Smooth muscle cell (in vitro differentiated cells): ENCODE results near the gene ITFG1. TPM values are rescaled to one million over a fixed set of nuclear protein-coding genes. Genes with fewer than 3 reads are reported as not detected.

Experiments used
- DNase-seq: peaks from one replicate; lab custom pipeline; 2025; ENCODE audit not compliant: unreplicated experiment; lab: John Stamatoyannopoulos, UW
- H2AFZ ChIP-seq: fragments of 200-600 bp; sonication (generic); 2 replicates; pipeline ENCODE4 v1.6.0; 2016; ENCODE audit warnings: antibody characterized with exemption, low read depth, mild to moderate bottlenecking
- H3F3A ChIP-seq: fragments of 200-600 bp; sonication (generic); 2 replicates; pipeline ENCODE4 v1.6.0; 2017; ENCODE audit warnings: antibody characterized with exemption, low read depth
- H3K27ac ChIP-seq: fragments of 200-600 bp; sonication (generic); 2 replicates; pipeline ENCODE4 v1.5.1; 2016; ENCODE audit warnings: low read depth, mild to moderate bottlenecking
- H3K27me3 ChIP-seq: fragments of 200-600 bp; sonication (generic); 2 replicates; pipeline ENCODE4 v1.6.1; 2016; ENCODE audit warnings: low read depth, mild to moderate bottlenecking
- H3K36me3 ChIP-seq: fragments of 200-600 bp; sonication (generic); 2 replicates; pipeline ENCODE4 v1.5.1; 2016; ENCODE audit warnings: low read depth
- H3K4me1 ChIP-seq: fragments of 200-600 bp; sonication (generic); 2 replicates; pipeline ENCODE4 v1.5.1; 2016; ENCODE audit warnings: low read depth
- H3K4me2 ChIP-seq: fragments of 200-600 bp; sonication (generic); 2 replicates; pipeline ENCODE4 v1.6.0; 2016; ENCODE audit warnings: mild to moderate bottlenecking
- H3K4me3 ChIP-seq: fragments of 200-600 bp; sonication (generic); 2 replicates; pipeline ENCODE4 v1.5.1; 2016; ENCODE audit warnings: mild to moderate bottlenecking
- H3K79me2 ChIP-seq: fragments of 200-600 bp; sonication (generic); 2 replicates; pipeline ENCODE4 v1.6.0; 2016; ENCODE audit warnings: low read depth, mild to moderate bottlenecking
- H3K9ac ChIP-seq: fragments of 200-600 bp; sonication (generic); 2 replicates; pipeline ENCODE4 v1.6.0; 2016; ENCODE audit warnings: low read depth
- H3K9me3 ChIP-seq: fragments of 200-600 bp; sonication (generic); replicated peaks from 2 replicates; pipeline ENCODE4 v1.5.1; 2016; ENCODE audit warnings: low read depth
- H4K20me1 ChIP-seq: fragments of 200-600 bp; sonication (generic); 2 replicates; pipeline ENCODE4 v1.6.0; 2016; ENCODE audit warnings: low read depth
- CTCF ChIP-seq: fragments of 200-600 bp; sonication (generic); IDR thresholded peaks from 2 replicates; pipeline ENCODE4 v1.5.1; 2017; ENCODE audit warnings: borderline replicate concordance, mild to moderate bottlenecking, antibody characterized with exemption; ENCODE audit not compliant: insufficient read depth, poor library complexity, severe bottlenecking
- WGBS: methylation state at CpG from one replicate; pipeline ENCODE4 v1.1.7; 2016; ENCODE audit warnings: low lambda C conversion rate; 5-methylcytosine and 5-hydroxymethylcytosine counted together
- polyA plus RNA-seq: library from polyadenylated mRNA; unstranded; fragments of >200 nt; fragmentation: Nextera tagmentation; extraction: Ambion mirVana; gene quantifications from 2 replicates; pipeline ENCODE4 v1.2.1, GENCODE V29; 2016
- total RNA-seq: library from RNA; depleted of rRNA; stranded (reverse); fragments of >200 nt; gene quantifications from 2 replicates; pipeline ENCODE4 v1.2.3, GENCODE V29; 2014

Gene ITFG1
- total and polyA plus RNA-seq, 2 experiments from 2014 or later: 75.2 to 100 TPM

GRCh38 chr16:47150067-47150466 is 310.8 kb downstream of the ITFG1 start:
- no peaks in the 10 kb centered on the region for H3K79me2 ChIP-seq
- no peaks in the 10 kb centered on the region for H3K27me3 ChIP-seq

GRCh38 chr16:47144559-47144877 is 316.3 kb downstream of the ITFG1 start:
- Histone ChIP-seq H3K4me1 (peaks cover 13% of the 10 kb centered on the region), H3K4me2 (peak overlapping the region; percentile 82), H3K36me3 (no peaks in the 10 kb centered on the region), H3K27me3 (no peaks in the 10 kb centered on the region), H3F3A (no peaks in the 10 kb centered on the region), H2AFZ (peak overlapping the region; percentile 67), H3K4me3 (peak overlapping the region; percentile 60), H4K20me1 (no peaks in the 10 kb centered on the region), H3K79me2 (no peaks in the 10 kb centered on the region), H3K27ac (no peak overlapping the region), H3K9ac (no peak overlapping the region), H3K9me3 (no peaks in the 10 kb centered on the region)
- TF ChIP-seq CTCF: no peak
- 26% methylated on average over 10 of the region's 10 CpGs for WGBS
- no peak for DNase-seq

More at GRCh38 chr16:47150067-47150466, 310.8 kb downstream of the ITFG1 start:
- H4K20me1 ChIP-seq: no peaks in the 10 kb centered on the region
- H3K27ac ChIP-seq: no peak overlapping the region
- H3K9ac ChIP-seq: no peak overlapping the region
- no peaks in the 10 kb centered on the region for H3K9me3 ChIP-seq
- H3K4me2 ChIP-seq: no peak overlapping the region
- H2AFZ ChIP-seq: no peak overlapping the region
- no peak for DNase-seq
- peaks cover 13% of the 10 kb centered on the region for H3K36me3 ChIP-seq
- WGBS: 95% methylated on average over 3 of the region's 3 CpGs
- no peaks in the 10 kb centered on the region for H3F3A ChIP-seq
- no peak for TF ChIP-seq CTCF
- H3K4me3 ChIP-seq: no peak overlapping the region
- no peaks in the 10 kb centered on the region for H3K4me1 ChIP-seq

- no peaks in the 10 kb centered on the region for H3F3A ChIP-seq
- no peak for DNase-seq
- H2AFZ ChIP-seq: peak within 1 kb of the TSS; percentile 85
- H3K4me1 ChIP-seq: peaks cover 13% of the 10 kb centered on the region
- H3K4me3 ChIP-seq: peak within 1 kb of the TSS; percentile 60
- peak within 1 kb of the TSS; percentile 29 for H3K9ac ChIP-seq
- no peak within 1 kb of the TSS for H3K27ac ChIP-seq
- no peaks in the 10 kb centered on the region for H3K79me2 ChIP-seq
- H3K9me3 ChIP-seq: no peaks in the 10 kb centered on the region
- under 1% methylated on average over 70 of the region's 130 CpGs for WGBS
- no peaks in the 10 kb centered on the region for H3K36me3 ChIP-seq
- TF ChIP-seq CTCF: peak; percentile 38
- H4K20me1 ChIP-seq: no peaks in the 10 kb centered on the region
- H3K4me2 ChIP-seq: peak within 1 kb of the TSS; percentile 90
- no peaks in the 10 kb centered on the region for H3K27me3 ChIP-seq
Measured at GRCh38 chr16:47143677-47144558, 316.9 kb downstream of the ITFG1 start, which contains the start of gene NETO2. Gene NETO2, minus strand, starts transcription at chr16:47143945. Its CDS starts 333 bp downstream, at chr16:47143612.
